GM19324 (cell line): ENCODE results near the gene BBS7.

Experiments used
- ATAC-seq: cut with Tn5 transposase; IDR thresholded peaks from one replicate; pipeline ENCODE4 v1.9.1; 2021; ENCODE audit warnings: mild to moderate bottlenecking, moderate library complexity; ENCODE audit not compliant: unreplicated experiment, low FRiP score

BBS7 gene

DNA sequence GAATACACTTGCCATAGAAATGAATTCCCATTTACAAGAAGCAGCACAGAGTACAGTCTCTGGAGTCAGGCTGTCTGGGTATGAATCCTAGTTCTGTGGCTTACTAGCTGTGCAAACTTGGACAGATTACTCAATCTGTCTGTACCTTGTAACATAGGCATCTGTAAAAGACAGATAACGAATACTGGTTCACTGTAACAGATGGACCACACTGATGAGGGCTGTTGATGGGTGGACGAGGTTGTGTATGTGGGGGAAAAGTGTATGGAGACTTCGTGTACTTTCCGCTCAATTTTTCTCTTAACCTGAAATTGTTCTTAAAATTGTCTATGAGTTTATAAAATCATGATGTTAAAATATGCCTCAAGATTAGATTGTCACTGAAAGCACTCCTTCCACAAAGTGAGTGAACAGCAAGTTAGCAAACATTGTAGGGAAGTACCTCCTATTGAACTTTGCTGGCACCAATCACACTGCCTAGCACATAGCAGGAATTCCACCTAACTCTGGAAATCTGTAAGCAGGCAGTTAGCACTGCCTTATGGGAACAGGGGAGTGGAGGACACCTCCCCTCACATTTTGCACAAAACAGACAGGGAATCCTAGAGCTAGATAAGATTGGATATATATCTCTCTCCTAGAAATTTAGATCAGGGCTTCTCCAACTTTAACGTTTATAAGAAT, 75.6 kb downstream of the BBS7 start:
- no peak for ATAC-seq

DNA sequence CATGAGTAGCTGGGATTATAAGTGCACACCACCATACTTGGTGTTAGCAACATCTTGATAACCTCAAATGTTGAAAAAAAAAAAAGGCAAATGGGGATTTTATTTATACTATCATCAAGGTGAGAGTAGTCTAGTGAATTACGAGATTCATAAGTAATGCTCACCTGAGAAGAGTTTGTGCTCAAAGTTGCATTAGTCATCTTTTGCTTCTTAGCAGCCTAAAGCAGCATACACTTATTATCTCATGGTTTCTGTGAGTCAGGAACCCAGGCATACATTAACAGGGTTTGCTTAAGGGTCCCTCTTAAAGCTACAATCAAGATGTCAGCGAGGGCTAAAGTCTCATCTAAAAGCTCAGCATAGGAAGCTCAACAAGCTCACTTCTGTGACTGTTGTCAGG, 77.3 kb downstream of the BBS7 start:
- ATAC-seq, result no peak

DNA sequence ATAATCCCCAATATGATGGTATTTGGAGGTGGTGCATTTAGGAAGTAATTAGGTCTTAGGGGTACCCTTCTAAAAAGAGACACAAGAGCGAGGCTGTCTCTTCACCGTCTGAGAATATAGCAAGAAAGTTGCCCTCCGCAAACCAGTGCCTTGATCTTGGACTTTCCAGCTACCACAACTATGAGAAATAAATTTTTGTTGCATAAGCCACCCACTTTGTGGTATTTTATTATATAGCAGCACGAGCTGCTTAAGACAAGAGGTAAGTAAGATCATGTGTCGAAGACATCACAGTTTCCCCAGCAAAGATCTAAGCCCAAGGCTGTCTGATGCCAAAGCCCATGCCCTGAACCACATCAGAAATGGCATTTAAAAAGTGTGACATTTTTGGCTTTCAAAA, 78.8 kb downstream of the BBS7 start:
- ATAC-seq, result no peak

DNA sequence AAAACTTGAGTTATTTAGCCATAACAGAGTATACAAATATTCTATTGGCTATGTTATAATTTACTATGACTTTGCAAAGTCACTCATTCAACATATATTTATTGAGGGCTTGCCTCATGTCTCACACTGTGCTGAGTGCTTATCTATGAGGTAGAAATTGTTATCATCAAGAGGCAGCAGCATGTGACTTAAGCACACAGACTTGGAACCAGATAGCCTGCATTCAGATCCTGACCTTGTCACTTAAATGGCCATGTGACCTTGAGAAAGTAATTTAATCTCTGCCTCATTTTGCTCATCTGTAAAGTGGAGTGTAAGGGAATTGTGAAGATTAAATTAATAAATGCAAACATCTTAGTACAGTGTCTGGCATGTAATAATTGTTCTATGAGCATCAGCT, 79.3 kb downstream of the BBS7 start:
- no peak for ATAC-seq

DNA sequence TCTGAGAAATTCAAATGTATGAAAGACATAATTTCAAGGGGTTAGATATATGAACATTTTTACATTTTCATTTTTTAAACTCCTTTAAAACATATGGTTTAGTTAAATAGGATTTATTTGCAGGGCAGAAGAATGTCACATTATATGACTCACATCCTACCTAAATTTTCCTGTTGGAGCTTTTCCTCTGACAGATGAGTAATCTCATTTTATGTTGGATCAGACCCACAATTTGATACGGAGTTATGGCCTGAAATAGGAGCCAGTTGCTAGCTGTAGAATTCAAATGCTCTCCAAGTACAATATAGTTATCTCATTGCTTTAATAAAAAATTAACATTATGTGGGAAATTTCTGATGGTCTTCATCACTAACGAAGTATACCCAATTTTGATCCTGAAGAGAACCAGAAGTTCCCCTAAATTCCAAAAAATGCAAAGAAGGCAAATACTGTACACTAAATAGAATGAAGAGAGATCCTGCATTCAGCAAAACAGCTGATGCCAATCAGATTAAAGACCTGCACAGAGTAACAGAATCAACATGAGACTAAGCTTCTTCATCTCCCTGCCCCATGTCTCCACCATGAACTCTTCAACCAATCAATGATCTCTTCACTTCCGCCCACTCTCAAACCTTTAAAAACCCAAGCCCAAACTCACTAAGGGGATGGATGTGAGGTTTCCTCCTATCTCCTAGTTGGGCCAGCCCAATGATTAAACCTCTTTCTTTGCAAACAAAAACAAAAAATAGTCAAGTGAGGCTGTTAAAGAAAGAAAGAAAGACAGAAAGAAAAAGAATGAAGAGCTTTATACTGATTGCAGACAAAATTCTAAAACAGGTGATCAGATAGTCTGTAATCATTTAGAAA, 80.1 kb downstream of the BBS7 start:
- ATAC-seq, result no peak

DNA sequence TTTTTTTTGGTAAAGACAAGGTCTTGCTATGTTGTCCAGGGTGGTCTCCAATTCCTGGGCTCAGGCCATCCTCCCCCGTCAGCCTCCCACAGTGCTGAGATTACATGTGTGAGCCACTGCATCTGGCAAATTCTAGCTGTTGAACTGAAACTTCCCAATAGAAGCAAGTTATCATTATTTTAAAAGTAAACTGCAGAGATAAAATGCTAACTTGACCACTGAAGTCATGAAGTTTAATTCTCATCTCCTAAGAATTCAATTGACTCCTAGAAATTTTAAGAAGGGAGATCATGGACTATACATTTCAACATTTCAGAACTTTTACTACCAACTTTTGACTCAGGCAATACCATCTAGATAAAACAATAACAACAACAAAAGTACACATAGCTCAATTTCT, 80.8 kb downstream of the BBS7 start:
- ATAC-seq, result no peak

DNA sequence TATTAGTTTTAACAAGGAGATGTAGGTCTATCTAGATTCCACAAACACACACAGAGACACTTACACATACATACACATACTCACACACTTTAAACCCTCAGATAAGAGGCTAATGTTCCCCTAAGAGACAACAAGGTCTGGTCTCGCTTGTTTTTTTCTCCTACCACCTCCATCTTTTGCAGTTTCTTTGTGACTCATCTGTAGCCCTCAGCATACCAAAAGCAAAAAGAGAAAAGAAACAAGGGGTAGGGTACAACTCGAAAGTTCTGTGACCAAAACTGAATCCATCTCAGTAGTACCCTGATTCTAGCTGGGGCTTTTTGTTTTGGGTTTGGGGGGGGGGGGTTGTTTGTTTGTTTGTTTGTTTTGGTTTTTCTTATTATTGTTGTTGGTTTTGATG, 81.4 kb downstream of the BBS7 start:
- ATAC-seq, result no peak

DNA sequence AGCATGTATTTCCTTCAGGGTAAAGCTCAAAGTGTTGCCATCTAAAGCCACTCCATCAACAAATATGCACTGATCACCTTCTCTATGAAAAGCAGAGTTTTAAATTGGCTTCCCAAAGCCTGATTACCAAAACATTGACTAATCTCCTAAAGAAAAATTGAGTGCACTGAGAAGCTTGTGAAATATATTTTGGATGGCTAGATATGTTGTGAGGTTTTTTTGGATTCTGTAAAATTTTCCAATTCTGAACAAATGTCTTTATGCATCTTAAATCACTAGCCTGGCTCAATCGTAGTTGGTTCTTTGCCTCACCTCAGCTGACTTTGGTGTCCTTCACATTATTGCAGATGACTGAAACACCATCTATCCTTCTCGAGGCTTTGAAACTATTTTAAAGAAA, 84.1 kb downstream of the BBS7 start:
- ATAC-seq, result no peak

DNA sequence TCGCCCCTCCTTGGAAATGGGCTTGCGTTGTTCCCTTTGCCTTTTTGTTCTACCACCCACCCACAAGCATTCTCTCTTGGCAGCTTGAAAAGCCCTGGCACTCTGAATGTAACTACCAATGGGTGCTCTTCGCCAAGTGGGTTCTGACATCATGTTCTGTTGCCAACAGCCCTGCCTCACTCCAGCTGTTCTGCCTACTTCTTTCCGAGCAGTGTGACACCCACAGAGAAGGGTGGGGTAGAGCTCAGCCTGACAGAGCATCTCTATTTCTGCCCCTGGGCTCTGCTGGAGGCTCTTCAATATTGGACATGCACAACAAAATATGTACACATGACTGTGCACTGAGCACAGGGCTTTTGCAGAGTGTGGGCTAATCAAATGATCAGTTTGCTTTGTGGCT, 84.8 kb downstream of the BBS7 start:
- ATAC-seq, result no peak

DNA sequence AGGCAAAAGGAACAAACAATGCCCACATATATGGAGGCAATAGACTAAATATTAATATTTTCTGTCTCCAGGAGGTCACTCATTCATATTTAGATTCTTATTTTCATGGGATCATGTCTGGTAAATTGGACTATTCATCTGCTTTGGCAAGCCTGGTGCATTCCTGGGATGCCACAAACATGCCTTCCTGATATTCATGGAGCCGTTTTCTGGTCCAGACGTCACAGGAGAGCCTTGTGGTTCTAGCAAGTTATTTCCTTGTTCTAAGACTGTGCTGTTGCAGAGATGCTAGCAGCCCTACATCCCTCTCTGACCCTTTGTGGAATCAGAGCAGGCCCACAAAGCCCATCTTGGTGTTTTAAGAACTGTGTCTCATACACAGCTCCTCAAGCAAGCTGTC, 85.3 kb downstream of the BBS7 start:
- ATAC-seq, result no peak

DNA sequence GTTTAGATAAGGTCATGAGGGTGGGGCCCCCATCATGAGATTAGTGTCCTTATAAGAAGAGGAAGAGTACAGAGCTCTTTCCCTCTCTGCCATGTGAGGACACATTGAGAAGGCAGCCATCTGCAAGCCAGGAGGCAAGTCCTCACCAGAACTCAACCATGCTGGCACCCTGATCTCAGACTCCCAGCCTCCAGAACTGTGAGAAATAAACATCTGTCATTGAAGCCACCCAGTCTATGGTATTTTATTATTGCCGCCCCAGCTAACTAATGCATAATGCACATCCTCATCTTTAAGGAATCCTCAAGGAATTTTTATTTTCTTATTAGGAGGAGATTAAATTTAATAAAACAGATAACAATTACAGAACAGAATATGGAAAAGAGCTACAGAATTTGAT, 85.9 kb downstream of the BBS7 start:
- no peak for ATAC-seq

DNA sequence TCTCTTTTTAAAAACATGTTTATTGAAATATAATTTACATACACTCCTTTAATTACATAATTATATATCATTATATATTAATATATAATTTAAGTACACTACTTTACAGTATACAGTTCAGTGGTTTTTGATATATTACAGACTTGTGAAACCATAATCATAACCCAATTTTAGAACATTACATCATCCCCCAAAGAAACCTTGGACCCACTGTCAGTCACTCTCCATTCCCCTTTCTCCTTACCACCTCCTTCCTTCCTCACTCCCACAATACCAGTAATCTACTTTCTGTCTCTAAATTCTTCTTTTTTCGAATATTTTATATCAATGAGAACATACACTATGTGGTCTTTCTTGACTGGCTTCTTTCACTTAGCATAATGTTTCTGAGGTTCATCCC, 87.1 kb downstream of the BBS7 start:
- ATAC-seq, result no peak

DNA sequence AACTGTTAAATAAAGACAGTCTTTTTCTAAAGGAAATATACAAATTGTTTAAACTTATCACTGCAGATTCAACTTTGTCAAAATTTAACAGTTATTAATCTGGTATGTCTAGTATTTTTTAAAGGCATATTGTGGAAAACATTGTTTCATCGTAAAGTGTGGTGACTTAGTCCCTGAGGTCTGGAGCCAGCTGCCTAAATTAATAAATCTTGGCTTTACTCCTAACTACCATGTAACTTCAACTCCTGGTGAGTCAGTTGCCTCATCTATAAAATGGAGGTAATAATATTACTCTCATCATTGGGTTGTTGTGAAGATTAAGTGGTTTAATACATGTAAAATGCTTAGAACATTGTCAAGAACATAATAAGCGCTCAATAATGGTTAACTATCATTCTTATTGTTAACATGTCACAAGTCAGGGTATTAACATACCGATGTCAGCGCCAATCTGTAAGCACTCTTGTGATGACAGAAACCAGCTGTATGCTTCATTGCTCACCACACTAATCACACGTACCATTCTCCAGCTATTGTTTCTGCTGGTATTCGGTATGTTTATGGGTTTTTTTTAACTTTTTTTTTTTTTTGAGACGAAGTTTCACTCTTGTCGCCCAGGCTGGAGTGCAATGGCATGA, 91.2 kb downstream of the BBS7 start:
- no peak for ATAC-seq

DNA sequence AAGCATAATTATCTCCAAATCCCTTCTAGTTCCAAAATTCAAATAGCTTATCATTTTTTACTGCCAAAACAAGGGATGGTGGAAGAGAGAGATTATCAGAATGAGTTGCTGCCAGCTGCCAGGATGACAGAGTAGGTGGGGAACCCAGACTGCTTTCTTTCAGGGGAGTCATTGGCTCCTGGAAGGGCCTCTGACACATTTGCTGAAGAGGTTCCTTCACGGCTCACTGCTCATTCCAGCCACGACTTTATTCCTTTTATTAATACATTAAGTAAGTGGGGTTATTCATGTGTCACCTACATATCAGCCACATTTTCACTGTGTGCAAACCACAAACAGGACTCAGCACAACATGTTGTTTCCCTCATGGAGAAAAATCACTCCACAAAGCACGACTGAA, 92.6 kb downstream of the BBS7 start:
- no peak for ATAC-seq

DNA sequence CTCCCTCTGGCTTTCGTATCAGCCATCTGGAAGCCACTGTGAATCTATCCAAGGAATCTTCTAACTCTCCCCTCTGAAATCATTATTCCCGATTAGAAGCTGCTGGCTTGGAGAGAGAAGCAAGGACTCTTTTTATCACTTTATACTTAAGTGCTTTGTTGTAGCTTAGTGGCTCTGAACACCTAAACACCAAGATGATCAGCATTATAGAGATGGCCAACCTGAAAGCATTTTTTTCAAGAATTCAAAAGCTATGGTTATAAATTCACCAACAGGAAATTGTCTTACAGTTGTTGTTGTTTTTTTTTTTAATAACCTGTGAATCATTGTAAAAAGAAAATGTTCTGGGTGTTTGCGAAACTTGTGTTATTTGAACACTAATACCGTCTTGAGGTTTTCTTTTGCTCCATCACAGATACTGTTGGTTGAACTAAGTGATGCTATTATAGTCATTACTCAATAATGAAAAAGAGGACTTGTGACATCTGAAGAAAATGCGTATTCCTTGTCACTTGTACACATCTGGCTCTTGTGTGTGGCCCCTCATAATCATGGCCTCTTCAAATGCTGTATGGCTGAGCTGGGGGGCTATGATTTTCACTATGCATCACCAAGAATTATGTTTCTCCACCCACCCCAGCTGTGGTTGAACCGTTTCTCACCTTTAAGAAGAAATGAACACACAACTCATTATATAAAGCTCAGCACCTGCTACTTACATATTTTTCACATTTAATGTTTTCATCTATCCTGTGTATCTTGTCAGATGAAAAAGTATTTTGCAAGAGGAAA, 93.5 kb downstream of the BBS7 start:
- no peak for ATAC-seq
